Measurements from ENCODE around the gene INTS2. TPM values are rescaled to one million over a fixed set of nuclear protein-coding genes. Genes with fewer than 3 reads are reported as not detected.
"Not testable (repeated sequence)": the region's sequence is repeated elsewhere in the genome, so short reads cannot be mapped to it uniquely, and the experiment has no call there.

Gene INTS2
- total RNA-seq, 1 donor from 2014 or later, result 11.3 TPM

DNA sequence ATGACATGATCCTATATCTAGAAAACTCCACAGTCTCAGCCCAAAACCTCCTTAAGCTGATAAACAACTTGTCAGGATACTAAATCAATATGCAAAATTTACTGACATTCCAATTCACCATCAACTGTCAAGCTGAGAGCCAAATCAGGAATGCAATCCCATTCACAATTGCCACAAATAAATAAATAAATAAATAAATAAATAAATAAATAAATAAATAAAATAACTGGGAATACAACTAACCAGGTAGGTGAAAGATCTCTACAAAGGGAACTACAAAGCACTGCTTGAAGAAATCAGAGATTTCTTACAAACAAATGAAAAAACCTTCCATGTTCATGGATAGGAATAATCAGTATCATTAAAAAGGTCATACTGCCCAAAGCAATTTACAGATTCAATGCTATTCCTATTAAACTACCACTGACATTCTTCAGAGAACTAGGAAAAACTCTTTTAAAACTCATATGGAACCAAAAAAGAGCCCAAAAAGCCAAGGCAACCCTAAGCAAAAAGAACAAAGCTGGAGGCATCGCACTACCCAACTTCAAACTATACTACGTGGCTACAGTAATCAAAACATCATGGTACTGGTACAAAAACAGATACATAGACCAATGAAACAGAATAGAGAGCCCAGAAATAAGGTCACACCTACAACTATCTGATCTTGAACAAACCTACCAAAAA, 102.2 kb downstream of the INTS2 start:
- DNase-seq (ENCODE audit: low spot score), result no peak

DNA sequence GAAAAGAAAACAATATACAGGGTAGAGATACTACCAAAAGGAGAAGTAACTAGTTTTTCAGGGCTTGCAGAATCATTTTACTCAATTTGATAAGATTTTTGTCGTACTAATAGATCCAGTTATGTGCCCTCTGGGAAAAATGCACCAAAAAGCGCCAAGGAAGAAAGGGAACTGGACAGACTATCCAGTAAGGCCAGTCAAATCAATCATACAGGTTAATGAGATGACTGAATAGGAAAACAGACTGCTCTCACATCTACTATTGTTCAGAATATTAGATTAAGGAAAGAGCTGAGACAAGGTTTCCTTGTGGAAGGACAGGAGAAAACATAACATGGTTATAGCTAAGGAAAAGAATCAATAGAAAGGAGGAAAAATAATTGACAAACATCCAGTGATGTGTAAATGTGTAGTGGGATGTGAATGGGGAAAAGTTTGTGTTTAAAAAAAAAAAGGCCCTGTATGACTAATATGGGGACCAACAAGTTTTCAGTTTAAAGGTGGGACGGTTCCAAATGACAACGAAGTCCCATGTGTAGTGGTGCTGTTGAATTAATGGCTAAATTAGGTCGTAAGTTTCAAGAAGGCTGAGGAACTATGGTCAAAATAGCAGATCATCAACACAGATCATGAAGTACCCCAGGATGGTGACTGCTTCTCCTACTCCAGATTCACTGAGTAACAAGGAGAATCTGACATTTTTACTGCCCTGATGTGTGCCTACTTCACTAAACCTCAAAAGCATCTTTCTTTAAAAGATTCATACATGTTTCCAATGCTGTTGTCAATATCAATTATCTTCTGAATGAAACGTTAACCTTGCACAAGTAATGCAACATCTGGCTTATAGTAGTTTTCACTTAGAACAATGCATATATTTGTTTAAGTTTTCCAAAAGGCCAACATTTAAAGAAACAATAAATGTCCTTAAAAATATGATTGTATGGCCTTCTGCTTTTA, 105.2 kb downstream of the INTS2 start:
- DNase-seq (ENCODE audit: low spot score), result no peak

DNA sequence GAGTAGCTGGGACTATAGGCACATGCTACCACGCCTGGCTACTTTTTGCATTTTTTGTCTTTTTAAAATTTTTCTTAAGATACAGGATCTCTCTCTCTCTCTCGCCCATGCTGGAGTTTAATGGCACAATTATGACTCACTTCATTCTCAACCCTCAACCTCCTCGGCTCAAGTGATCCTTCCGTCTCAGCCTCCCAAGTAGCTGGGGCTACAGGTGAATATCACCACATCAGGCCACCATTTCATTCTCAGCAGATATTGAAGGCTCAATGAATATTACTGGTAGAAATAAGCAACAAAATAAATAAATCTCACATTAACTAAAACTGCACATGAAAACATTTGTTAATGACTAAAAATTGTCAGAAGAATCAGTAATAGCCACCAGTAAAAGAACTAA, 106.1 kb downstream of the INTS2 start:
- DNase-seq (ENCODE audit: low spot score), result no peak

DNA sequence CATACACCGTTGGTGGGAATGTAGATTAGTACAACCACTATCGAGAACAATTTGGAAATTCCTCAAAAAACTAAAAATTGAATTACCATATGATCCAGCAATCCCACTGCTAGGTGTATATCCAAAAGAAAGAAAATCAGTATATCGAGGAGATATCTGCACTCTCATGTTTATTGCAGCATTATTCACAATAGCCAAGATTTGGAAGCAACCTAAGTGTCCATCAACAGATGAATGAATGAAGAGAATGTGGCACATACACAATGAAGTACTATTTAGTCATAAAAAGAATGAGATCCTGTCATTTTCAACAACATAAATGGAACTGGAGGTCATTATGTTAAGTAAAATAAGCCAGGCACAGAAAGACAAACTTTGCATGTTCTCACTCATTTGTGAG, 108.5 kb downstream of the INTS2 start:
- not testable (repeated sequence) for DNase-seq (ENCODE audit: low spot score)

DNA sequence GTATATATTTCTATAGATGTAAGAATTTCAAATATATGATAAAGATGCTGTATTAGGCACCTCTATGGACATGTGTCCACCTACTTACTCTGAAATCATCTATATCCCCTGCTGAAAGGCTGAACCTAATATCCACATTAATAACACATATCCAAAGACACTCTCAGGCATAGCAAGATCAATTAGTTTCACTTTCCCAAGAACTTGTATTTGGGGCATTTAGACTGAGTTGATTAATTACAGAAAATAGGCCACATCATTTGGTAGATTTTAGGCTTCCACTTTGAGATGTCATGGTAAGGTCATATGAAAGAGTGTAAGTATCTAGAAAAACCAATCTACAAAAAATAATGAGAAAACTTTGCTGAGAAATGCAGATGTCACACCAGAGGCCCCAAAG, 109.6 kb downstream of the INTS2 start:
- DNase-seq (ENCODE audit: low spot score), result no peak

DNA sequence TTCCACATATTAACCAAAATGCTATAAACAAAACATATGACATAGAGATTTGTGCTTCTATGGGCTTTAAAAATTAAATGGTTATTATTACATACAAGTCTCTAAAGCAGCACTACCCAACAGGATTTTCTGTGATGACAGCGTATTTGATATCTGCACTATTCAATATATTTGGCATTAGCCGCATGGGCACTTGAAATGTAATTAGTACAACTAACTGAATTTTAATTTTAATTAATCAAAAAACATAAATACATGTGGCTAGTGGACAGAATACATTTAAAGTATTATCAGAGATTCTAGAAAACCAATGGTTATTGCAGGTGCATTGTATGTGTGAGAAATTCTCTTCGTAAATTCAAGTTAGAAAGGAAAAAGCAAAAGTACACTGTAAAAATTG, 110.3 kb downstream of the INTS2 start:
- no peak for DNase-seq (ENCODE audit: low spot score)

DNA sequence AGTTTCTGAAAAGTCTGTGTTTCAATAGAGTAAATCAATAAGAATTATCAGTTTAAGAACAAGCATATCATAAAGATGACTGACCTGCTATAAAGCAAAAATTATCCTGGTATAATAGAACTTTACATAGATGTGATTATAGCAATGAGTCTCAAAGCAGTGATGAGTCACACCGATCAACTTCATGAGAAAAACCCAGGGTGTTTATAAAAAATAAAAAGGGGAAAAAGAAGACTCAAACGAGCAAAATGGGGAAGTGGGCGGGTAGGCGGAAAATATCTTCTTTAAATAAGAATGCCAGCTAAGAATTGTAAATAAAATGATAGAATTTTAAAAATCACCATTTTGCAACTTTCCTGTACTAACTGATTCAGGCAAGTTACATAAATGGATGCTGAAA, 111.2 kb downstream of the INTS2 start:
- no peak for DNase-seq (ENCODE audit: low spot score)

DNA sequence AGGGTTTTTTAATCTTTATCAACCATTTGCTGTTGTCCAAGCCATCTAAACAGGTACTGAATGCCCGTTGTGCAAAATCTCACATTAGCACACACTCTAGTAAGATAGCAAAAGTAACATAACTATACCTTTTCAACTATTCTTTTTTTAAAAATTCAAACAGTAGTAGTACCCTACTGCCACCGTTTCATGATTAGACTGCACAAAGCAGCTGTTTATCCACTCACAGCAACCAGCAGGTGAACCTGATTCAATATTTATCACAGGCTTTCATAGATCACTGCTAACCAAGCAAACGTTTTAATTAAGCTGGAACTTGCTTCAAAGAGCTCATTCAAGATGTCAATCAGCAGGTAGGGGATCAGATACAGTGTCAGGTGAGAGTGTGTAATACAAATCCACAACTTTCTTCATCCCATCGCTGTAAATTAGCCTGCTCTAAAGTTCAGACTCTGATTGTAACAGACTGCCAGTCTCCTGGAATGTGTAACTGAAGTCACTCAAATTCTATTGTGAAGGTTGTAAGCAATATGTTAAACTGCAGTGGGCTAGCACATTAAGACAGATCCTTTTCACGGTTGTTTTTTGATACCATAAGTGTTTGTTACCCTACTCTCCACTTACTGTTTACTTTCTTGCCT, 111.8 kb downstream of the INTS2 start:
- no peak for DNase-seq (ENCODE audit: low spot score)

Other genes starting within 250 kb of the INTS2 start
- 10.6 TPM for gene BRIP1, start 64.5 kb downstream of the INTS2 start, total RNA-seq (ENCODE audit: insufficient read depth, low replicate concordance)
- 40.0 TPM for gene MED13, start 137.3 kb upstream of the INTS2 start, total RNA-seq (ENCODE audit: insufficient read depth, low replicate concordance)

Measured in umbilical cord (tissue), 2 donors.